G401 (cell line): ENCODE results near the gene ASAP2. TPM values are rescaled to one million over a fixed set of nuclear protein-coding genes. Genes with fewer than 3 reads are reported as not detected.
A peak's percentile ranks its signal among the peaks of the same experiment; 100 is the strongest.

Experiments
- DNase-seq: peaks from one replicate; pipeline ENCODE4 v3.0.0-alpha.2; 2015; ENCODE audit warnings: low spot score
- in situ Hi-C: cut with HindIII; loops from 2 replicates; pipeline ENCODE4 v1.10.0; 2016; ENCODE audit warnings: low sequenced_read_pairs, mixed read lengths
- total RNA-seq: library from RNA; depleted of rRNA; stranded (reverse); fragments of >200 nt; shearing (Covaris generic); gene quantifications from 2 replicates; pipeline ENCODE4 v1.2.3, GENCODE V29; 2014

Gene ASAP2
- total RNA-seq, 1 experiment from 2014 or later, result 7.1 TPM

GRCh38 chr2:9303528-9304225, 97.1 kb downstream of the ASAP2 start:
- in situ Hi-C loops, result no loop called here
- DNase-seq, result no peak

GRCh38 chr2:9306911-9307310, 100.3 kb downstream of the ASAP2 start:
- DNase-seq, result no peak
- in situ Hi-C loops, result no loop called here

GRCh38 chr2:9307535-9307934, 100.9 kb downstream of the ASAP2 start:
- in situ Hi-C loops, result no loop called here
- peak; percentile 58 for DNase-seq

- in situ Hi-C loops, result no loop called here
- peak; percentile 62 for DNase-seq
Measured at GRCh38 chr2:9308186-9308955, 101.8 kb downstream of the ASAP2 start.

GRCh38 chr2:9309147-9309546, 102.5 kb downstream of the ASAP2 start:
- DNase-seq, result no peak
- in situ Hi-C loops, result no loop called here

- no peak for DNase-seq
- in situ Hi-C loops, result no loop called here
Measured at GRCh38 chr2:9310377-9310776, 103.8 kb downstream of the ASAP2 start.

- DNase-seq, result no peak
Measured at GRCh38 chr2:9310798-9311197, 104.2 kb downstream of the ASAP2 start.

GRCh38 chr2:9311488-9311887, 104.9 kb downstream of the ASAP2 start:
- in situ Hi-C loops, result no loop called here
- peak; percentile 92 for DNase-seq

More at GRCh38 chr2:9310798-9311197, 104.2 kb downstream of the ASAP2 start:
- in situ Hi-C loops, result no loop called here

- DNase-seq, result no peak
- in situ Hi-C loops, result no loop called here
Measured at GRCh38 chr2:9312591-9312990, 106.0 kb downstream of the ASAP2 start.

- in situ Hi-C loops, result no loop called here
- DNase-seq, result no peak
Measured at GRCh38 chr2:9313443-9313842, 106.8 kb downstream of the ASAP2 start.

- in situ Hi-C loops, result no loop called here
- no peak for DNase-seq
Measured at GRCh38 chr2:9315280-9315847, 108.8 kb downstream of the ASAP2 start.

- no peak for DNase-seq
Measured at GRCh38 chr2:9317559-9317958, 110.9 kb downstream of the ASAP2 start.

GRCh38 chr2:9318461-9319337, 112.1 kb downstream of the ASAP2 start:
- DNase-seq, result no peak
- in situ Hi-C loops, result no loop called here

More at GRCh38 chr2:9317559-9317958, 110.9 kb downstream of the ASAP2 start:
- in situ Hi-C loops, result no loop called here

GRCh38 chr2:9319338-9319715, 112.7 kb downstream of the ASAP2 start:
- peak; percentile 43 for DNase-seq
- in situ Hi-C loops, result no loop called here

- DNase-seq, result no peak
- in situ Hi-C loops, result no loop called here
Measured at GRCh38 chr2:9322576-9322975, 116.0 kb downstream of the ASAP2 start.

GRCh38 chr2:9325428-9325827, 118.8 kb downstream of the ASAP2 start:
- in situ Hi-C loops, result no loop called here
- no peak for DNase-seq

- no peak for DNase-seq
- in situ Hi-C loops, result no loop called here
Measured at GRCh38 chr2:9326975-9327374, 120.4 kb downstream of the ASAP2 start.

GRCh38 chr2:9327873-9328352, 121.3 kb downstream of the ASAP2 start:
- in situ Hi-C loops, result no loop called here

GRCh38 chr2:9328931-9329330, 122.3 kb downstream of the ASAP2 start:
- no peak for DNase-seq
- in situ Hi-C loops, result no loop called here

More at GRCh38 chr2:9327873-9328352, 121.3 kb downstream of the ASAP2 start:
- no peak for DNase-seq
